Brain microvascular endothelial cell (primary cell): ENCODE results near the gene XPC.

Experiments
- DNase-seq: peaks from one replicate; pipeline ENCODE4 v3.0.0-alpha.2; 2020
- H3K27ac ChIP-seq: fragments of 250-450 bp; sonication (Bioruptor Pico); 2 replicates; pipeline ENCODE4 v1.5.1; 2020; ENCODE audit warnings: mild to moderate bottlenecking, moderate library complexity
- H3K27me3 ChIP-seq: fragments of 250-450 bp; sonication (Bioruptor Pico); replicated peaks from 2 replicates; pipeline ENCODE4 v1.5.1; 2020; ENCODE audit warnings: mild to moderate bottlenecking
- H3K36me3 ChIP-seq: fragments of 250-450 bp; sonication (Bioruptor Pico); replicated peaks from 2 replicates; pipeline ENCODE4 v1.5.1; 2020; ENCODE audit warnings: mild to moderate bottlenecking
- H3K4me3 ChIP-seq: 2 replicates; pipeline ENCODE4 v1.5.1; 2011; ENCODE audit warnings: low read depth, mild to moderate bottlenecking, control low read depth, low read length, moderate library complexity
- in situ Hi-C: cut with HindIII; loops from 2 replicates; pipeline ENCODE4 v1.10.0; 2017; ENCODE audit warnings: low sequenced_read_pairs, low pct_ligation_motif_present
- TF ChIP-seq, protein P1 (sequence below): IDR thresholded peaks from 2 replicates; pipeline ENCODE4 v1.5.1; 2011; ENCODE audit warnings: low read depth, mild to moderate bottlenecking, moderate library complexity, low read length, control low read depth, inconsistent platforms; ENCODE audit errors: missing control alignments

Gene XPC

DNA sequence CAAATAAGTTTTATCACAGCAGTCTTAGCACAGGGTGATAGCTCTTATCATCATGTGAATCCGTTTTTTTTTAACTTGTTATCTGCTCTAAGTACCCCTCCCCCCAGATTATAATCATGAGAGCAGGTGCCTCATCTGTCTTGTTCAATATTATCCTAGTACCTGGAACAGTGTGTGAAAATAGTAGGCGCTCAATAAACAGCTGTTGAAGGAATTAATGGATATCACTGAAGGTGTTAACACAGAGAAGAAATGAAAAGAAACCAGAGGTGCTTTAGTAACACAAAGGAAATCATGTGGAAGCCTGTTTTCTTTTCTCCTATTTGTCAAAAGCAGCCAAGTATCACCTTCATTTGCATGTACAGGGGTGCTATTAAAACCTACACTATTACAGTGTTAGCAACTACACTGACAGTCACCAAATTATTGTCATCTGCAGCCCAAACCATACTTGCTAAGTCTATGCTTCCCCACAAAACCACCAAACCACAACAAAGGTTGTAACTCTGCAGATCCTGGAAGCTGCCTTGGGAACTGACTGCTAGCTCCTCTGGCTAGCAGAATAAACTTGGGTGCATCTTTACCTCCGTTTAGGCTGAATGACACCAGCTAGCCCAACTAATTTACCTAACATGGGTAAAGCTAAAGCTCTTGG, 2.9 kb downstream of the XPC start:
- TF ChIP-seq, protein P1, sequence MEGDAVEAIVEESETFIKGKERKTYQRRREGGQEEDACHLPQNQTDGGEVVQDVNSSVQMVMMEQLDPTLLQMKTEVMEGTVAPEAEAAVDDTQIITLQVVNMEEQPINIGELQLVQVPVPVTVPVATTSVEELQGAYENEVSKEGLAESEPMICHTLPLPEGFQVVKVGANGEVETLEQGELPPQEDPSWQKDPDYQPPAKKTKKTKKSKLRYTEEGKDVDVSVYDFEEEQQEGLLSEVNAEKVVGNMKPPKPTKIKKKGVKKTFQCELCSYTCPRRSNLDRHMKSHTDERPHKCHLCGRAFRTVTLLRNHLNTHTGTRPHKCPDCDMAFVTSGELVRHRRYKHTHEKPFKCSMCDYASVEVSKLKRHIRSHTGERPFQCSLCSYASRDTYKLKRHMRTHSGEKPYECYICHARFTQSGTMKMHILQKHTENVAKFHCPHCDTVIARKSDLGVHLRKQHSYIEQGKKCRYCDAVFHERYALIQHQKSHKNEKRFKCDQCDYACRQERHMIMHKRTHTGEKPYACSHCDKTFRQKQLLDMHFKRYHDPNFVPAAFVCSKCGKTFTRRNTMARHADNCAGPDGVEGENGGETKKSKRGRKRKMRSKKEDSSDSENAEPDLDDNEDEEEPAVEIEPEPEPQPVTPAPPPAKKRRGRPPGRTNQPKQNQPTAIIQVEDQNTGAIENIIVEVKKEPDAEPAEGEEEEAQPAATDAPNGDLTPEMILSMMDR: no peak
- DNase-seq: no peak
- Histone ChIP-seq H3K27ac (no peak overlapping the region), H3K27me3 (no peaks in the 10 kb centered on the region), H3K36me3 (peaks cover 16% of the 10 kb centered on the region), H3K4me3 (no peak overlapping the region)
- in situ Hi-C loops: no loop called here

DNA sequence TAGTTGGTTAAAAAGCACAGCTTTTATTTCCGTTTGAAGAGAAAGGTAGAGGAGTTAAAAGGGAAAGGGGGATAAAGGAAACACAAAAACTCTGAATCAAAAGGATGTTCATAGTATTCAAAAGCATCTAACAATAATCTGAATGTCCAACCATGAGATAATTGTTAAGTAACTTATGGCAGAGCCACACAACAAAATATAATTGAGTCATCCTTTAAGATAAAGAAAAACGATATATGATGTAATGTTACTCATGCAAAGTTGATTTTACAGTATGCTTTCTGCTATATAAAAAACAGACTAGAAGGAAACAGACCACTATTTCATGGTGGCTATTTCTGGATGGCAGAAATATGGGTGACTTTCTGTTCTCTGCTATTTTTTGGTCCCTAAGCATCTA, 3.9 kb downstream of the XPC start:
- Histone ChIP-seq H3K27me3 (no peaks in the 10 kb centered on the region), H3K27ac (no peak overlapping the region), H3K36me3 (peaks cover 27% of the 10 kb centered on the region), H3K4me3 (no peak overlapping the region)
- in situ Hi-C loops: no loop called here
- DNase-seq: no peak
- TF ChIP-seq, protein P1: no peak

DNA sequence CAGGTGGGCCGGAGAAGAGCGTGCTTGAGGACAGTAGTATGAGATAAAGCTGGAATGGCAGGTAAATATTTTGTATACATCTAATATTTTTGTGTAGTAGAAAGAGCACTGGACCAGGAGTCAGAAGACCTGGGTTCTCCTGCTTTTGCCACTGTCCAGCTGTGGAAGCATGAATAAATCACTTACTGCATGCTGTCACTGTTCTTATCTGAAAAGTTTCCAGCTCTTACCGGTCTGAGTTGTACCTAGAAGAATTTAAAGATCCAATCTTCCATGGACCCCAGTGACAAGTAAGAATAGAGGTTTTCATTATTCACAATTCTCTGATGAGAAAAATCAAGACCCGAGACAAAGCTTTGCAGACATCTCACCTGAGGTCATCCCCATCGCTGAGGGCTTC, 5.9 kb downstream of the XPC start:
- H3K27me3 ChIP-seq: no peaks in the 10 kb centered on the region
- H3K4me3 ChIP-seq: no peak overlapping the region
- TF ChIP-seq, protein P1: no peak
- in situ Hi-C loops: no loop called here
- no peak overlapping the region for H3K27ac ChIP-seq
- H3K36me3 ChIP-seq: peaks cover 44% of the 10 kb centered on the region
- no peak for DNase-seq

DNA sequence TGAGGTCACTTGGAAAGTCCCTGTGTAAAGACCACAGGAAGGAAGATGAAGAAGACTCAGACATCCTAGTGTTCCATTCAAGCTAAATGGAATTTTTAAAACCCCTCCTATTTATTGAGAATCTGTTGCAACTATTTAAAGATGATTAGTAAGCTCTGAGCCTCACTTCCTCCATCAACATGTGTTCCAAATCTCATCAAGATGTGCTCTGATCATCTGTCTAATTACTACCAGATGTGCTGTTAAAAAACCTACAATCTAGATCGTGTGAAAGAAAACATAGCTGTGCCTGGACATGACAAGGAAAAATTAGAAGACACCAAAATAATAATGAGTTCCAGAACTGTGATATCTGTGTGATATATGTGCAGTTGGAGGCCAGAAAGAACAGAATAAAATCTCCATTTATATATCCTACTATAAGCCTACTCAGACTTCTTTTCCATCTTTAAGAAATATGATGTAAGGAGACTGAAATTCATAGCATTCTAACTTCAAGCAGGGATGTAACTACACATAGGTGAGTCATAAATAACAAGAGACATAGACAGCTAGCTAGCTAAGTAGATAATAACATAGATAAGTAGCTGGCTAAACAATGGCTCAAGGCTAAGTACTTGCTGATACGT, 7.8 kb downstream of the XPC start:
- H3K27ac ChIP-seq: peak overlapping the region; percentile 76
- in situ Hi-C loops: no loop called here

DNA sequence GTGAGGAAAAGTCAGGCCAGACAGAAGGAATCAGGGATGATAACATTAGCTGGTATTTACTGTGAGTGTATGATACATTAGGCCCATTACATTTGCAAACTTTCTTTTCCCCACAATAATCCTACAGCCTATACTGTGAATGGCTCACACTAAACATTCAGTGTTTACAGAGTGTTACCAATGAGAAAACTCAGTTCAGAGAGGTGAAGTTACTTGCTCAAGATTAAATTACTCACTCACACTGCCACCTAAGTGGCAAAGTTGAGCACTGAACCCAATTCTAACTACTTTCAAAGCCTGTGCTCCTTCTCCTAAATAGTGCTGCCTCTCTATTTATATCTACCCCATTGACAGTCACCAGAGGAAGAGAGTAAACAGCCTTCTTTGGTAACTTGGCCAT, 8.5 kb downstream of the XPC start:
- H3K36me3 ChIP-seq: peaks cover 63% of the 10 kb centered on the region
- no peaks in the 10 kb centered on the region for H3K27me3 ChIP-seq
- H3K27ac ChIP-seq: peak overlapping the region; percentile 76
- H3K4me3 ChIP-seq: no peak overlapping the region
- TF ChIP-seq, protein P1: no peak
- in situ Hi-C loops: no loop called here
- DNase-seq: no peak

More for the DNA sequence above, 7.8 kb downstream of the XPC start:
- Histone ChIP-seq H3K27me3 (no peaks in the 10 kb centered on the region), H3K4me3 (no peak overlapping the region), H3K36me3 (peaks cover 57% of the 10 kb centered on the region)
- no peak for DNase-seq
- TF ChIP-seq, protein P1: no peak
